Fibroblast of skin of left biceps (primary cell): Measurements from ENCODE around the gene HES4.
"Not testable (repeated sequence)": the region's sequence is repeated elsewhere in the genome, so short reads cannot be mapped to it uniquely, and the experiment has no call there.

ENCODE experiments used
- DNase-seq, 2 experiments: peaks; one replicate each; pipeline ENCODE4 v3.0.0-alpha.2; 2013; ENCODE audit warnings: low read depth in 2 of 2

HES4 gene

DNA sequence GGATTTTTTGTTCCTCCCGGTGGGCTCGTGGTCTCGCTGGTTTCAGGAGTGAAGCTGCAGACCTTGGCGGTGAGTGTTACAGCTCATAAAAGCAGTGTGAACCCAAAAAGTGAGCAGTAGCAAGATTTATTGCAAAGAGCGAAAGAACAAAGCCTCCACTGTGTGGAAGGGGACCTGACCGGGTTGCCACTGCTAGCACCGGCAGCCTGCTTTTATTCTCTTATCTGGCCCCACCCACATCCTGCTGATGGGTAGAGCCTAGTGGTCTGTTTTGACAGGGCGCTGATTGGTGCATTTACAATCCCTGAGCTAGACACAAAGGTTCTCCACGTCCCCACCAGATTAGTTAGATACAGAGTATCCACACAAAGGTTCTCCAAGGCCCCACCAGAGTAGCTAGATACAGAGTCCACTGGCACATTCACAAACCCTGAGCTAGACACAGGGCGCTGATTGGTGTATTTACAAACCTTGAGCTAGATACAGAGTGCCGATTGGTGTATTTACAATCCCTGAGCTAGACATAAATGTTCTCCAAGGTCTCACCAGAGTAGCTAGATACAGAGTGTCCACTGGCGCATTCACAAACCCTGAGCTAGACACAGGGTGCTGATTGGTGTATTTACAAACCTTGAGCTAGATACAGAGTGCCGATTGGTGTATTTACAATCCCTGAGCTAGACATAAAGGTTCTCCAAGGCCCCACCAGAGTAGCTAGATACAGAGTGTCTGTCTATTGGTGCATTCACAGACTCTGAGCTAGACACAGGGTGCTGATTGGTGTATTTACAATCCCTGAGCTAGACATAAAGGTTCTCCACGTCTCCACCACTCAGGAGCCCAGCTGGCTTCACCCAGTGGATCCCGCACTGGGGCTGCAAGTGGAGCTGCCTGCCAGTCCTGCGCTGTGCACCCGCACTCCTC lies 17.8 kb upstream of the HES4 start:
- not testable (repeated sequence) for DNase-seq

DNA sequence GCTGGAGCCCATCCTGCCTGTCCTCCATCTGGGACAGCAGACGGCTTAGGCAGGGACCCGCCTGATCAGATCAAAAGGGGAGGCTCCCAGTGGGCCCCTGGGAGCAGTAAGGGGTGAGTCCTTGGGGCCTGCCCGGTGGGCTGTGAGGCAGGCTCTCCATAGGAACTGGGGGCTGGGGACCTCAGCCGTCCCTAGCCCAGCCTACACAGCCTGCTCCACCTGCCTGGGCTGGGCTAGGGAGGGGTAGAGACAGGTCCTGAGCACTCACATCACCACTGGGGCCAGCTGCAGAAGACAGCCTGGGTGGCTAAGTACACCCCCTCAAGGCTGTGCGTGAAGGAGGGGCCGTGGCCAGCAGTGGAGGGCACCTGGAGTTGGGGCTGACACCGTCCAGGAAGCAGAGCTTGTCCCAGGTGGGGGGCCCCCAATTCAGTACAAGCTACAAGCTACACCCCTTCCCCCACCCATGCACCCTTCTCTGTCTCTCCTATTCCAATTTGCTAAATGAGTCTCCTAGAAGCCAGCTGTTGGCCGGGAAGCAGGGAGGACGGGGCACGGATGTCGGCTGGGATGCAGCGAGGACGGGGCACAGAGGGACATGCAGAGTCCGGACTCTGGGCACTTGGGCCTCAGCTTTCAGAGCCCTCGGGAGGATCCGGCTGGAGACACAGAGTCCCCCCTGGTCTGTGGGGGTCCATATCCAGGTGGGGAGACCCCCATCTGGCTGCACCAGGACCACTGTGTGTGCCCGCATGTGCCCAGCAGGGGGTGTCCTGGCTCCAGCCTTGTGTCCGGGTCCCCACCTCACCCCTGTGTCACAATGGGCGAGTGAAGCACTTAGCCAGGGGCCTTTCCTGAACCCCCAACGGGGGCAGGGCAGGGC lies 15.1 kb upstream of the HES4 start:
- DNase-seq = no peak

DNA sequence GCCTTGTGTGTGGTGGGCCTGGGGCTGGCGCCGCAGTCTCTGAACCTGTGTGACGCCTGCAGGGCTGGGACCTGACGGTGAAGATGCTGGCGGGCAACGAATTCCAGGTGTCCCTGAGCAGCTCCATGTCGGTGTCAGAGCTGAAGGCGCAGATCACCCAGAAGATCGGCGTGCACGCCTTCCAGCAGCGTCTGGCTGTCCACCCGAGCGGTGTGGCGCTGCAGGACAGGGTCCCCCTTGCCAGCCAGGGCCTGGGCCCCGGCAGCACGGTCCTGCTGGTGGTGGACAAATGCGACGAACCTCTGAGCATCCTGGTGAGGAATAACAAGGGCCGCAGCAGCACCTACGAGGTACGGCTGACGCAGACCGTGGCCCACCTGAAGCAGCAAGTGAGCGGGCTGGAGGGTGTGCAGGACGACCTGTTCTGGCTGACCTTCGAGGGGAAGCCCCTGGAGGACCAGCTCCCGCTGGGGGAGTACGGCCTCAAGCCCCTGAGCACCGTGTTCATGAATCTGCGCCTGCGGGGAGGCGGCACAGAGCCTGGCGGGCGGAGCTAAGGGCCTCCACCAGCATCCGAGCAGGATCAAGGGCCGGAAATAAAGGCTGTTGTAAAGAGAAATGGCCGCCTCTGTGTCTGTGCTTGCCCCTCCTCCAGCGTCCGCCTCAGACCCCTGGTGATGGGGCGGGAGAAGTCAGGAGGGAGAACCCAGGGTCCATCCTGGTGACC lies 14.2 kb upstream of the HES4 start:
- no peak for DNase-seq

DNA sequence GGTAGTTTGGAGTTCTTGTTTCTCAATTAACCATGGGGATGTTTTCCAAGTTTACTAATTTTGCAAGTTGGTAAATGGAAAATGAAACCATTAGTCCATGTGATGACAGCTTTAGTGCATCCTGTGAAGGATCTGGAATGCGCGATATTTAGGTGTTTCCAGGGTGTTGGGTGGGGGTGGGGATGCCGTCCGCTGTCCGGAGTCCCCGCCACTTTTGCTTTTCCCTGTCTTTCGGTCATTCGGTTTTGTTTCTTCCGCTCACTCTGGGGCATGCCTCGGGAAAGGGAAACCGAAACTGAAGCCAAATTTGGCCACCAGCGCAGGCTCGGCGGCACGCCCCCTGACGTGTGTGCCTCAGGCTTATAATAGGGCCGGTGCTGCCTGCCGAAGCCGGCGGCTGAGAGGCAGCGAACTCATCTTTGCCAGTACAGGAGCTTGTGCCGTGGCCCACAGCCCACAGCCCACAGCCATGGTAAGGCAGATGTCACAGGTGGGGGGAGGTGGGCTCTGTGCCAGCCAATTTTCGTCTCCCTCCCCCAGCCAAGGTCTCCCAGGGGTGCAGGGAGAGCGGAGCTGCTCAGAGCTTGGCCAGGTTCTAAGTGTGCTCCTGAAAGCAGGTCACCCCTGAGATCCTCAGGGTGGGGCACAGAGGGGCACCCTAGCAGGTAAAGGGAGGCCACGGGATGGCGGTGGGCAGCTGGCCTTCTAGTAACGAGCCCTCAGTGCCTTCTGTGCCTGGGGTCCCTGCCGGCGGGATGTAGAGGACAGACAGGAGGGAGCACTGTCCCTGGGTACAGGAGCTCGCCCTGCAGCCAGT lies 13.4 kb upstream of the HES4 start, which contains the start of gene ISG15:
Gene ISG15 (plus strand): TSS at position 393 of the 817 bp plus-strand sequence. CDS start 77 bp downstream, at position 470.
- peak; percentile 48 to 53 for DNase-seq

DNA sequence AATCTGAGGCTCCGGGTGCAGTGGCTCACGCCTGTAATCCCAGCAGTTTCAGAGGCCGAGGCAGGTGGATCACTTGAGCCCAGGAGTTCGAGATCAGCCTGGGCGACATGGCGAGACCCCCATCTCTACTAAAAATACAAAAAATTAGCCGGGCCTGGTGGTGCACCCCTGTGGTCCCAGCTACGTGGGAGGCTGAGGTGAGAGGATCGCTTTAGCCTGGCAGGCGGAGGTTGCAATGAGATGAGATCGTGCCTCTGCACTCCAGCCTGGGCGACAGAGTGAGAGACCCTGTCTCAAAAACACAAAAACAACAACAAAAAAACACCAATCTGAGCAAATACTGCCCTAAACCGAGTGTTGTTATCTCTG lies 12.8 kb upstream of the HES4 start:
- not testable (repeated sequence) for DNase-seq

DNA sequence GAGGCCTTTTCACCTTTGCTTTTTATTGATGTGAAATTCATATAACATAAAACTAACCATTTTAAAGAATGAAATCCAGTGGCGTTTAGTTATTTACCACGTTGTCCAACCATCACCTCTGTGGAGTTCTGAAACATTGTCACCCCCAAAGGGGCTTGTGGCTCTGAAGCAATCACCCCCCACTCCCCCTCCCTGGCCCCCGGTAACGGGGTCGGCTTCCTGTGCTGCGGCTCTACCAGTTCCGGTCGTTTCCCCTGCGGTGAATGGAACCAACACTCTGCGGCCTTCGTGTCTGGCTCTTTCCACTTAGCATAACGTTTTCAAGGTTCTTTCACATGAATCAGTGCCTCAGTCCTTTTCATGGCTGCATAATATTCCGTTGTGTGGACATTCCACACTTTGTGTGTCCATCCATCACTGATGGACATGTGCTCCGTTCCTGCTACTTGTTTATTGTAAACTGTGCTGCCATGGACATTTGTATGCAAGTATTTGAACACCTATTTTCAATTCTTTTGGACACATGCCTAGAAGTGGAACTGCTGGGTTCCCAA lies 11.6 kb upstream of the HES4 start:
- DNase-seq = no peak

DNA sequence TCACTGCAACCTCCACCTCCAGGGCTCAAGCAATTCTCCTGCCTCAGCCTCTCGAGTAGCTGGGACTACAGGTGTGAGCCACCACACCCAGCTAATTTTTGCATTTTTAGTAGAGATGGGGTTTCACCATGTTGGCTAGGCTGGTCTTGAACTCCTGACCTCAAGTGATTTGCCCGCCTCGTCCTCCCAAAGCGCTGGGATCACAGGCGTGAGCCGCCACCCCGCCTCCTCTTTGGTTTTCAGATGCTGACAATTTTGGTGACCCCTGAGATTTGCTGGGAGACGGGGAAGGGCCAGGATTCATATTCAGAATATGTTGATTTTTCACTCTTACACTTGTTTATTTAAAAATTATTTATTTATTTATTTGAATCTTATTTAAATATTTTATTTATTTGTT lies 10.2 kb upstream of the HES4 start:
- DNase-seq = not testable (repeated sequence)

DNA sequence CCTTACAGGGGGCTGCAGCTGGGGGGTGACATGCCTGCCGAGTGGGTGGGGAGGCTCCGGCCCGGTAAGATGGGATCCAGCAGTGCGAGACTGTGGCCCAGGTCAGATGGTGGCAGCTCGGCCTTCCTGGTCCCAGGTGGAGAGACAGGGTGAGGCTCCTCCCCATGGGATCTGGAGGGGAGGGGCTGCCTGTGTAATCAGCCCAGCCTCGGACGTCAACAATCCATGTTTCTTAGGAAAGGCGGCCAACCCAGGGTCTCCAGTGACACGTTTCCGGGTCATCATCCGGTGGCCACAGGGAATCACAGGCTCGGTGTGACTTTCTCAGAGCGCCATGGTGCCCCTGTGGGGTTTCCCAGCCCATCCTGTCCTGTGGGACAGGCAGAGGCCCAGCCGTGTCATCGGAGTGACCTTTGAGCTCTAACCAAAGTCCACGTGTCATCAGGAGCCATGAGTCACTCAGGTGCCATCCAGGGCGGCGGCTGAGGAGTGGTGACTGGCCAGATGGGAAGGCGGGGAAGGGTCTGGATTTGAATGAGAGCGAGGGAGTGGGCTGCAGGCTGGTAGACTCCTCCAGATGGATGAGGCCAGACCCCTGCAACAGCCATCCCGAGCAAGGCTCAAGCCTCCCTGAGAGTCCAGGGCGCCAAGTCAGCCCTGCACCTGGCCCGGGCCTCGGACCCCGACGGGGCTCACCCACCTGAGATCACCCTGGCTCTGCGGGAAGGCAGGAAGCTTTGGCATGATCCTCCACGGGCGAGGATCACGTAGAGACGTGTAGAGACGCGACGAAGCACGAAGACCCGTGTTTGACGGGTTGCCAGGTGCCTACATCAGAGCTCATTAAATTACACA lies 6.6 kb upstream of the HES4 start:
- DNase-seq = no peak

DNA sequence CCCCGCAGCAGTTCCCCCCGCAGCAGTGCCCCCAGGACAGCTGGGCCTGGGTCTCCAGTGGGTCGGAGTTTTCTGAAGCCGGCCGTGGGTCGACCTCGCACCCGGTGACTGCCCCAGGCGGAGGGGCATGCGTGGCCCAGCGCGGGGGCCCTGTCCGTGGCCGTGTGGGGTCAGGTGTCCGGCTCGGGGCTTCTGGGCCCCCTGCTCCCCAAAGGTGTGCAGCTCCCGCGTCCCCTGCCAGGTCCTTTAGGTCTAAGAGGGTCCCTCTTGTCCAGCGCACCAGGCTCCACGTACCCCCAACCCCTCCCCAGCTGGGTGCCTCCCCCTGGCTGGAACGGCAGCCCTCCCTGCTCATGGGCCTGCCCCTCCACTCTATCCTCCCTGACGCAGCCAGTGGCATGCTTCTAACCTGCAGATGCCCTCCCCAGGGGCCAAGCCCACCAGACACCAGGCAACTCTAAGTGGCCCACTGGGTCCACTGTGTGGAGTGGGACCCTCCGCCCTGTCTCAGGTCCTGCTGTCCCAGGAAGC lies 5.9 kb upstream of the HES4 start:
- DNase-seq = no peak

DNA sequence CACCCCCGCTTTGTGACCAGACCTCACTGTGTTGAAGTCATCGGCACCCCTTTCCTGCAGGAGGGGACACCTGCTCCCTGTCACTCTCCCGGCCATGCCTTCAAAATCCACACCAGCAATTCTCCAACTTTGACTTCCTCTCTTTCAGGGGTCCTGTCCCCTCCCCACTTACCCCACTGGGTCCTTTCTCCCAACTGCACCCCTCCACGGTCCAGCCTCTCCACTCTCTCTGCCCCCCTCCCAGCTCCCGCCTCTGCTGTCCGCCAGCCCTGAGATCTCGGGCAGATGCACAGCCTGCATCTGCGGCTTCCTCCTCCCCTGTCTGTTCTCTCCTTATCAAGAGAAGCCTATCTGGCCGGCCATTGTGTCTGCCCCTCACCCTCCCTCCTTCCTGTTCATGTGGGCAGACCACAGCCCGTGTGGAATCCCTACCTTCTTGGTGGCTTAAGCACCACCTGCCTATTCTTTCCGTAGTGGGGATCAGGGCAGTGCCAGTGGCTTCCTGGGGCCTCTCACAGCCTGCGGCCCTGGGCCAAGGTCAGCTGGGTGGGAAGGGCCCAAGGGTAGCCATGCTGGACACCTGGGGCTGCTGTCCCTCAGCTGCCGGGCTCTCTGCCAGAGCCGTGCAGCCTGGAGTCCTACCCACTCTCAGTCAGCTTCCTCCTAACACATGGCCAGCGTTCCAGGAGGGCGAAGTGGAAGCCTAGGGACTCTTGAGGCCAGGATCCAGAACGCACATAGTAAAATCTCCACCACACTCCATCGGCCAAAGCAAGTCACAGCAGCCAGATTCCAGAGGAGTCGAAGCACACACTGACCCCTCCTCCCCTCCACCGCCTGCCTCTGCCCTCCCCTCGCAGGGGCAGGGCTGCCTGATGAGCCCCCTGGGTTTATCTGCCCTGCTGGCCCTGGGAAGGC lies 5.1 kb upstream of the HES4 start:
- no peak for DNase-seq

DNA sequence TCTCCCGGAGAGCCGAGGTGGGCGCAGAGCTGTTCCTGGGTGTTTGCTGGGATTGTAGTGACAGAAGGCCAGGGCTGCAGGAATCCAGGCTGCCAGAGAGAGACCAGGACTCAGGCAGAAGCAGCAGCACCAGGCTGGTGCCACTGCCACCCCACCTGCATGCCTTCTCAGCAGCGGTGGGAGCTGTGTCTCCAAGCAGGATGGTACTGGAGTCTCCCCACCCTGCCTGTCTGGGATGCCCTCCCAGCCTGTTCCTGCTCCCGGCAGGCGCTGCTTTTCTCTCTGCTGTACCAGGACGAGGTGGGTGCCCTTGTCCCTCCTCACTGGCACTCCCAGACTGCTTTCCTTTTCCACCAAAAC lies 4.5 kb upstream of the HES4 start:
- no peak for DNase-seq

DNA sequence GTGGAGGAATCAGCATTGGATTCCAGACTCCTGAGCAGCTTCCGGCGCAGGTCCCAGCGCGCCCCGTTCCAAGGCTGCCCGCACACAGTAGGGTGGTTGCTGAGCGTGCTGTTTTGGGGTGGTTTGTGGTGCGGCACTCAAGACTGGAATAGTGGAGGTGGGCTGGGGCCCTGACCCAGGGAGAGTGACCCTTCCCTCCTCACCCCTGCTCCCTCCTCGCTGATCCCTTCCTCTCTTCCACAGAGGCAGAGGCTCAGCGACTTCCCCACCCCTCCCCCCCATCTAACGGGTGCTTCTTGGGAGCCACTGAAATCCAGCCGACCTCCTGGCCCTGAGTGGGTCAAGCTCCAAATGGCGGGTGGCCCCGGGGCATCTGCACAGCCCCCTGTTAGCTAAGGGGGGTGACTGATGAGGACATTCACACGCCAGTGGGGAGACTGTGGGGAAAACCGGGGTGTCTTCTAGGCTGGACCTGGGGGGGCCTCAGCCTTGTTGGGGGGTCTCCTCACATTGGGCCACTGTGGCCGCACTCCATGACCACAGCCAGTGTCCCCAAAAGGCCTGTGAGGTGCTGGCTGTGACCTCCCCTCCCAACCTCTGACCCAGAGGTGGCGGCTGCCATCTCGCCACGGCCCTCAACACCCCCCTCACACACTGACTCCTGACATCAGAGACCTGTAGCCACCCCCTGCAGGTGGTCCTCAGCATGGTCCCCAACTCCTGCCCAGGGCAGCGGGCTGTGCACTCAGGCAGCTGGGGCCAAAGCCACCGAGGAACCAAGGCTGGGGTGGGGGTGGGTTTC lies 3.9 kb upstream of the HES4 start:
- no peak for DNase-seq

DNA sequence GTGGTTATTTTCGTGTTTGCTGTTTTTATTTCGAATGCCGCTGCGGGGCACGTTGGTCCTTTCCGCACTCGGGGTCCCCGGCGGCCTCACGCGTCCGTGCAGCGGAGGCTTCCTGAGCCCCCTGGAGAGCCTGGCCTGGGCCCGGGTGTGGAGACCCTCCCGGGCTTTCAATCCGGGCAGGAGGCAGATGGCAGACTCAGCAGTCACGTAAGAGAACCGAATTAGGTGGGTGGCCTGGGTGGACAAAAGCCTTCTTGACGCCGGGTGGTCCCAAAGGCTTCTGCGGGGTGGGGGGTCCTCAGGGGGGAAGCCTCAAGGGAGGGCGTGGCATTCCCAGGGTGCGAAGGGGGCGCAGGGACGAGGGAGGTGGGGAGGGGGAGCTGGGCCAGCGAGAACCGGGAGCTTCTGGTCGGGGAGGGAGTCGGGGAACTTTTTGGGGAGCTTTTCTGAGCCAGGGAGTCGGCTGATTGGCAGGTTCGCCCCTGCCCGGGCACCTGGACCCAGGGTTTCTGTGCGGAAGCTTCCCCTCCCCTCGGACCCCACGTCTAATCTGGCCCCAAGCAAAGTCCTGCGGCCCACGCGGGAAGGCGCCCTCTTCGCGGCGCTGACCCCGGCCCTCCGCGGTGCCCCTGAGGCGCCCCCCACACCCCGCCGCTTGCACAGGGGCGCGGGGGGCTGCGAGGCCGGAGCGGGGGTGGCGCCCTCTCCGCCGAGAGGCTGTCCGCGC lies 1.3 kb upstream of the HES4 start:
- no peak for DNase-seq

DNA sequence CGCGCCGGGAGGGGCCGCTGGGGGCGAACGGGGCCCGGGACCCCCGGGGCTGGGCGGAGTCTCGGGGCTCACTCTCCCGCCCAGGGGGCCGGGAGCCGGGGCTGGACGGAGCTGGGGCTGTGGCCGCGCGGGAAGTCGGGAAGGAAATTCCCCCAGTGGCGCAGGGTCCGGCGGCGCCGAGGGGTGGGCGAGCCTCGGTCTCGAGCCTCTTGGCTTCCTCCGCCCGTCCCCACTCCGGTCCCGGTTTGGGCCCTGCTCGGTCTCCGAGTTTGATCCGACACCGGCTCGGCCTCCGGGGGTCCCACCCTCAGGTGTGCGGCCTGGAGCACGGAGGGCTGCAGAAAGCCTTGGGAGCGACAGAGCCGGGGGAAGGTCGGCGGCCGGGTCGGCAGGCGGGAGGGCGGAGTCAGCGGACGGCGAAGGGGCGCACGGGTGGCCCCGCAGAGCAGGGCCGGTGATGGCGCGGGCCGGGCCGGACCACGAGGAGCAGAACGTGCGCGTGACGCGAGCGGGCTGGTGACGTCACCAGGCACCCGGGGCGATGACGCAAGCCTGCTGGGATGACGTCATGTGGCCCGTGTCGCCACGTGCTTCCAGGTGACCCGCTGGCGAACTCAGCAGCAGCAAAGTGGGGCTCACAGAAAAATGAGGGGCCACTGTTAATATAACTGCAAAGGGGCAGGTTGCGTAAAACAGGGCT lies 610 bp upstream of the HES4 start:
- peak; percentile 42 to 48 for DNase-seq

DNA sequence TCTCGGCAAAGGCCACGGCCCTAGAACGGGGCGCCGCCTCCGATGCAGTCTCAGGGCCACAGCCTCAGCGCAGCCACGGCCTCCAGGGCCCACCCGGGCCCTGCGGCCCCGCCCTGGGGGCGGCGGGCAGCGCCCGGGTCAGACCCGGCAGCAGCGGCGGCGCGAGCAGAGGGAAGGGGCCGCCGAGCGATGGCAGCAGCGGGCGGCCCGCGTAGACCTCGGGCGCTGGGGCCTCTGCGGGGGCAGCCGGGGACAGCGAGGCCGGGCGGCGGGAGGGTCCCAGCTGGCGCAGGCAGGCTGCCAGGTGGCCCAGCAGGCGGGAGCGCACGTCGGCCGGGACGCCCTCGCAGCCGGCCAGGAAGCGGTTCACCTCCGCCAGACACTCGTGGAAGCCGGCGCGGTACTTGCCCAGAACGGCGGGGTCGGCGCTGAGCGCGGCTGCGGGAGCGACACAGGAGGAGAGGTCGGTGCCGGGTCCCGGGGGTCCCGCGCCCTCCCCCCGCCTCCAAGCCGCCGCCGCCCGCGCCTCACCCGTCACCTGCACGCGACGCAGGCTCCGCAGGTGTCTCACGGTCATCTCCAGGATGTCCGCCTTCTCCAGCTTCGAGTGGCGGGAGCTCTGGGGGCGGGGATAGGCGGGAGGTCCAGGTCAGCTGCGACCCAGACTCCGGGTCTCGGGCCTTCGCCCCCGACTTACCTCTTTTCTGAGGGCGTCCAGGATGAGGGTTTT lies 737 bp downstream of the HES4 start:
- no peak for DNase-seq

DNA sequence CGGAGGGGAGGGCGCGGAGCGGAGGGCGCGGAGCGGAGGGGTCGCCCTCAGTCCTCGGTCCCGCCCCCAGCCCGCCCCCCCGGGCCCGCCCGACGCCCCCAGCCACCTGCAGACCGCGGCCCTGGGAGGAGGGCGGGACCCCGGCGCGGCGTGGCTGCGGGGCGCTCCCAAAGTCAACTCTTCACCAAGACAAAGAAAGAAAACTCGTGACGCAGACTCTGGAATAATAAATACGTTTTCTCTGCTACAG lies 1.2 kb downstream of the HES4 start:
- DNase-seq = no peak
